ENCODE measurements around the gene PLPP4.

- TF ChIP-seq CTCF (IDR thresholded peaks at IDR 0.05) (peak in 3 of 4 experiments; percentile 9 to 64 (median 21)), POLR2AphosphoS5 (IDR thresholded peaks at IDR 0.05) (no peak)
Observed at GRCh38 chr10:120423431-120424197, 33.4 kb upstream of the PLPP4 start.
